Endothelial cell of umbilical vein (primary cell): ENCODE measurements around the gene DHRS9. TPM values are rescaled to one million over a fixed set of nuclear protein-coding genes. Genes with fewer than 3 reads are reported as not detected.

Experiments used
- BruUV-seq: library from RNA; stranded (reverse); fragments of 400-500 nt; replicated peaks from 2 replicates; lab custom pipeline; 2021; lab: Mats Ljungman, UMichigan
- CTCF ChIA-PET: fragments of 300-600, 350-600 bp; sonication (Branson Sonifier 250); formaldehyde crosslinking; loops from one replicate; lab custom pipeline; 2021; ENCODE audit warnings: antibody characterized with exemption, inconsistent platforms; lab: Charles Lee
- POLR2A ChIA-PET: fragments of 300-600, 350-600 bp; sonication (Branson Sonifier 250); formaldehyde crosslinking; loops from one replicate; lab custom pipeline; 2021; ENCODE audit warnings: antibody characterized with exemption, inconsistent platforms; lab: Charles Lee
- DNase-seq: peaks from one replicate; pipeline ENCODE4 v3.0.0-alpha.2; 2011; ENCODE audit warnings: low read depth, low spot score
- FAIRE-seq: peaks from 2 replicates; lab custom pipeline; 2011; peaks lifted over from hg19 to GRCh38; lab: Jason Lieb, UNC
- H2AFZ ChIP-seq: 2 replicates; pipeline ENCODE4 v1.6.0; 2012; ENCODE audit warnings: low read depth, low read length, control low read depth, inconsistent platforms
- H3K27ac ChIP-seq: 2 replicates; pipeline ENCODE4 v1.5.1; 2011; ENCODE audit warnings: low read depth, mild to moderate bottlenecking, control low read depth, low read length, moderate library complexity; ENCODE audit not compliant: insufficient read depth
- H3K27me3 ChIP-seq, 2 experiments: 2 replicates each; pipeline versions ENCODE4 v1.6.0 to v1.6.1; 2011; ENCODE audit warnings: low read length in 2 of 2, mixed read lengths in 1 of 2; ENCODE audit not compliant: control insufficient read depth in 2 of 2, insufficient read depth in 2 of 2
- H3K36me3 ChIP-seq, 2 experiments: 2 replicates in 1 of 2; 3 replicates in 1 of 2; pipeline ENCODE4 v1.5.1; 2011; ENCODE audit warnings: low read length in 2 of 2, mild to moderate bottlenecking in 1 of 2, moderate library complexity in 1 of 2; ENCODE audit not compliant: control insufficient read depth in 2 of 2, insufficient read depth in 2 of 2; ENCODE audit errors: extremely low read depth in 1 of 2
- H3K4me1 ChIP-seq: 3 replicates; pipeline ENCODE4 v1.5.1; 2011; ENCODE audit warnings: mild to moderate bottlenecking, low read length; ENCODE audit not compliant: control insufficient read depth, insufficient read depth; ENCODE audit errors: extremely low read depth
- H3K4me2 ChIP-seq: 2 replicates; pipeline ENCODE4 v1.6.1; 2011; ENCODE audit warnings: low read length, control low read depth, mixed read lengths; ENCODE audit not compliant: insufficient read depth
- H3K4me3 ChIP-seq, 3 experiments: fragments of 200-600 bp in 1 of 3; sonication (generic), shearing (Covaris generic) in 1 of 3; replicated peaks in 1 of 3; 2 replicates each; pipeline ENCODE4 v1.5.1; 2011 to 2016; ENCODE audit warnings: control low read depth in 3 of 3, low read length in 3 of 3, mild to moderate bottlenecking in 2 of 3, inconsistent platforms in 1 of 3, low read depth in 1 of 3, moderate library complexity in 1 of 3; ENCODE audit not compliant: insufficient read depth in 1 of 3
- H3K79me2 ChIP-seq: 2 replicates; pipeline ENCODE4 v1.6.0; 2012; ENCODE audit warnings: low read length, inconsistent platforms; ENCODE audit not compliant: control insufficient read depth, insufficient read depth
- H3K9ac ChIP-seq: replicated peaks from 2 replicates; pipeline ENCODE3; 2011; ENCODE audit warnings: low read length, control low read depth; ENCODE audit not compliant: insufficient read depth; ENCODE audit errors: extremely low read depth
- H3K9me1 ChIP-seq: replicated peaks from 3 replicates; pipeline ENCODE4 v1.6.0; 2011; ENCODE audit warnings: mild to moderate bottlenecking, low read length; ENCODE audit not compliant: control insufficient read depth, insufficient read depth; ENCODE audit errors: extremely low read depth
- H3K9me3 ChIP-seq: replicated peaks from 2 replicates; pipeline ENCODE4 v1.5.1; 2012; ENCODE audit warnings: low read length, inconsistent platforms; ENCODE audit not compliant: control insufficient read depth, insufficient read depth
- H4K20me1 ChIP-seq: replicated peaks from 2 replicates; pipeline ENCODE3; 2011; ENCODE audit warnings: mild to moderate bottlenecking, low read length; ENCODE audit not compliant: control insufficient read depth, insufficient read depth; ENCODE audit errors: extremely low read depth
- EZH2 ChIP-seq: IDR thresholded peaks from 2 replicates; pipeline ENCODE4 v1.6.1; 2012; ENCODE audit warnings: borderline replicate concordance, low read depth, mild to moderate bottlenecking, moderate library complexity, low read length, inconsistent platforms; ENCODE audit not compliant: severe bottlenecking
- FOS ChIP-seq: IDR thresholded peaks from 2 replicates; pipeline ENCODE4 v1.6.1; 2011; ENCODE audit warnings: mild to moderate bottlenecking, low read length, moderate library complexity, borderline replicate concordance; ENCODE audit not compliant: insufficient read depth
- GATA2 ChIP-seq: IDR thresholded peaks from 2 replicates; pipeline ENCODE4 v1.7.0; 2011; ENCODE audit warnings: low read depth, mild to moderate bottlenecking, moderate library complexity, mixed read lengths, low read length; ENCODE audit not compliant: insufficient read length, insufficient read depth
- JUN ChIP-seq: IDR thresholded peaks from 2 replicates; pipeline ENCODE4 v1.6.1; 2011; ENCODE audit warnings: borderline replicate concordance, low read depth; ENCODE audit not compliant: insufficient read length, insufficient read depth
- MYC ChIP-seq: IDR thresholded peaks from one replicate; pipeline ENCODE4 v1.6.1; 2011; ENCODE audit warnings: mild to moderate bottlenecking, low read depth, low read length
- POLR2A ChIP-seq: IDR thresholded peaks from 2 replicates; pipeline ENCODE4 v1.6.1; 2012; ENCODE audit warnings: low read depth, mild to moderate bottlenecking, control low read depth, low read length
- POLR2AphosphoS5 ChIP-seq: IDR thresholded peaks from 2 replicates; pipeline ENCODE4 v1.6.1; 2012; ENCODE audit warnings: low read depth, mild to moderate bottlenecking, control low read depth, low read length, moderate library complexity; ENCODE audit not compliant: insufficient read depth
- dilution Hi-C: fragments of 300-500 bp; cut with MboI; formaldehyde crosslinking; loops from one replicate; pipeline ENCODE4 v1.15.0; 2019; ENCODE audit warnings: low sequenced_read_pairs; ENCODE audit not compliant: extremely low pct_ligation_motif_present
- intact Hi-C: fragments of 100-400 bp; cut with micrococcal nuclease; formaldehyde crosslinking; loops from one replicate; pipeline ENCODE4 v1.10.0; 2022
- polyA plus RNA-seq, 4 experiments: library from polyadenylated mRNA; depleted of rRNA in 3 of 4; stranded (reverse) in 3 of 4; unstranded in 1 of 4; fragments of >200 nt; gene quantifications; 2 replicates each; pipeline versions ENCODE4 v1.2.1 to v1.2.3, GENCODE V29; 2011 to 2012; ENCODE audit warnings: missing spikeins in 1 of 4
- total RNA-seq: library from RNA; stranded (reverse); gene quantifications from 2 replicates; pipeline ENCODE4 v1.2.3, GENCODE V29; 2021
- TF ChIP-seq, protein P1 (sequence below): IDR thresholded peaks from 2 replicates; pipeline ENCODE4 v1.6.1; 2011; ENCODE audit not compliant: insufficient read depth, insufficient read length
- TF ChIP-seq, protein P2 (sequence below), 2 donors: IDR thresholded peaks; 1 replicate in 1 of 2; 2 replicates in 1 of 2; pipeline ENCODE4 v1.5.1; 2011; ENCODE audit warnings: low read length in 2 of 2, mild to moderate bottlenecking in 2 of 2, moderate library complexity in 2 of 2, control low read depth in 1 of 2, inconsistent platforms in 1 of 2, low read depth in 1 of 2; ENCODE audit not compliant: insufficient read depth in 1 of 2; ENCODE audit errors: extremely low read depth in 1 of 2

The DHRS9 gene
- total and polyA plus RNA-seq, 2 donors (not counting 3 experiments of a cell fraction or from before 2014, with no cell fraction given): 0.40 TPM; not detected in 1

DNA sequence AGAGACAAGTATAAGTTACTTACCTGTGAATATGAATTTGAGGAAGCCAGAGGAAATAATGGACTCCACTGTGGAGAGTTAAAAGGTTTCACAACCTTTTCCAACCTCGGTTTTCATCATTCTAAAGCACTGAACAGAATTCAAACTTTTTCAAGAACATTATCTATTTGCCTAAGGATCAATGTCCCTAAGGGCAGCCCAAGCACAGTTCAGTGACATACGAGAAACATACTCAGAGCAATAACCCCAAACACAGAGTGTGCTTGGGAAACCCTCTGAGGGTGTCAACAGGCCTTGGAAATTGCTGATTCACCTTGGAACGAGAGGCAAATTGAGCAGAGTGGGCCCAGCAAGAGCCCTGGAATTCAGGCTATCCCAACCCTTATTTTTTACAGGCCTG, 38.2 kb upstream of the DHRS9 start, which contains the start of gene ABCB11:
ABCB11 (minus strand) TSS at position 123 of the 400 bp plus-strand sequence. CDS start 13,199 bp downstream, outside the sequence.
- no peak within 1 kb of the TSS for H2AFZ ChIP-seq
- H3K27me3 ChIP-seq: no peaks in the 10 kb centered on the region
- H4K20me1 ChIP-seq: no peaks in the 10 kb centered on the region
- H3K4me2 ChIP-seq: no peak within 1 kb of the TSS
- ChIA-PET POLR2A (no interaction called here), CTCF (no interaction called here)
- no peaks in the 10 kb centered on the region for H3K79me2 ChIP-seq
- H3K4me3 ChIP-seq: no peak within 1 kb of the TSS
- H3K36me3 ChIP-seq: no peaks in the 10 kb centered on the region
- H3K27ac ChIP-seq: no peak within 1 kb of the TSS
- dilution Hi-C loops (no loop called here), intact Hi-C loops (no loop called here)
- H3K9me3 ChIP-seq: no peaks in the 10 kb centered on the region
- no peak for TF ChIP-seq EZH2
- TF ChIP-seq JUN: no peak
- no peak for TF ChIP-seq POLR2A
- TF ChIP-seq FOS: no peak
- TF ChIP-seq, protein P1, sequence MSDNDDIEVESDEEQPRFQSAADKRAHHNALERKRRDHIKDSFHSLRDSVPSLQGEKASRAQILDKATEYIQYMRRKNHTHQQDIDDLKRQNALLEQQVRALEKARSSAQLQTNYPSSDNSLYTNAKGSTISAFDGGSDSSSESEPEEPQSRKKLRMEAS: no peak
- no peak for TF ChIP-seq MYC
- TF ChIP-seq GATA2: no peak
- TF ChIP-seq POLR2AphosphoS5: no peak
- TF ChIP-seq, protein P2, sequence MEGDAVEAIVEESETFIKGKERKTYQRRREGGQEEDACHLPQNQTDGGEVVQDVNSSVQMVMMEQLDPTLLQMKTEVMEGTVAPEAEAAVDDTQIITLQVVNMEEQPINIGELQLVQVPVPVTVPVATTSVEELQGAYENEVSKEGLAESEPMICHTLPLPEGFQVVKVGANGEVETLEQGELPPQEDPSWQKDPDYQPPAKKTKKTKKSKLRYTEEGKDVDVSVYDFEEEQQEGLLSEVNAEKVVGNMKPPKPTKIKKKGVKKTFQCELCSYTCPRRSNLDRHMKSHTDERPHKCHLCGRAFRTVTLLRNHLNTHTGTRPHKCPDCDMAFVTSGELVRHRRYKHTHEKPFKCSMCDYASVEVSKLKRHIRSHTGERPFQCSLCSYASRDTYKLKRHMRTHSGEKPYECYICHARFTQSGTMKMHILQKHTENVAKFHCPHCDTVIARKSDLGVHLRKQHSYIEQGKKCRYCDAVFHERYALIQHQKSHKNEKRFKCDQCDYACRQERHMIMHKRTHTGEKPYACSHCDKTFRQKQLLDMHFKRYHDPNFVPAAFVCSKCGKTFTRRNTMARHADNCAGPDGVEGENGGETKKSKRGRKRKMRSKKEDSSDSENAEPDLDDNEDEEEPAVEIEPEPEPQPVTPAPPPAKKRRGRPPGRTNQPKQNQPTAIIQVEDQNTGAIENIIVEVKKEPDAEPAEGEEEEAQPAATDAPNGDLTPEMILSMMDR (IDR thresholded peaks at IDR 0.05; ENCODE audit: extremely low read depth in 1 of 2, insufficient read depth in 1 of 2, low read depth in 1 of 2, low read length in 2 of 2): no peak
- DNase-seq (no peak), FAIRE-seq (no peak)
- H3K9ac ChIP-seq: no peak within 1 kb of the TSS
- no peaks in the 10 kb centered on the region for H3K9me1 ChIP-seq
- no peaks in the 10 kb centered on the region for H3K4me1 ChIP-seq
- no TSS peak for BruUV-seq
